GM19035 (cell line): ENCODE data around the gene SIGLEC12.

Experiments used
- ATAC-seq: cut with Tn5 transposase; IDR thresholded peaks from one replicate; pipeline ENCODE4 v1.9.1; 2021; ENCODE audit not compliant: unreplicated experiment

Gene SIGLEC12

DNA sequence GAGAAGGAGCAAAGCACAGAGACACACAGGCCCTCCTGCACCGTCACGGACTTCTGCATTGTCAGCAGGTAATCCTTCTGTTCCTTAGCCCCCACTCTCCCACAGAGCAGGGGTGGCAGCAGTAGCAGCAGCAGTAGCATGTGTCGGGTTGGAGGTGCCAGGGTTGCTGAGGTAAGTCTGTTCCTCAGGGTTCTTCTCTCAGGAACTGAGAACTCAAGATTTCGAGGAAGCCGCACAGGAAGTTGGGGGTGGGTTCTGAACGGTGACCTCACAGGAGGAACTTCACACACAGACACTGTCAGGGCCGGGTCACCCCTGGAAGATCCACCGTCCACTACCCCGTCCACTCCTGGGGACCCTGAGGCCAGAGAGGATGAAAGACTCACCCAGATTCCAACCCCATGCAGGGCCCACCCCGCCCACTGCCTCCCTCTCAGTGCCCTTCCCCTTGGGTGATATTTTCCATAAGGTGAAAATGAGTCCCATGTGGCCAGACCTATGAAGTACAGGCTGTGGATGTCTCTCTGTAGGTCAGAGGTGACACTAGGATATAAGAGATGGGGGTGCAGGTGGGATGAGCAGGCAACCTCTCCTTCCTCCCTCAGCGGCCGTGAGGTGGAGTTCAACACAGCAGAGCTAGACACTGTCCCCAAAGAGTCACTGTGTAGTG lies at the start of gene SIGLEC12:
Gene SIGLEC12, minus strand, starts transcription at position 207 of the 670 bp plus-strand sequence. Its CDS starts 67 bp downstream, at position 140.
- no peak for ATAC-seq

DNA sequence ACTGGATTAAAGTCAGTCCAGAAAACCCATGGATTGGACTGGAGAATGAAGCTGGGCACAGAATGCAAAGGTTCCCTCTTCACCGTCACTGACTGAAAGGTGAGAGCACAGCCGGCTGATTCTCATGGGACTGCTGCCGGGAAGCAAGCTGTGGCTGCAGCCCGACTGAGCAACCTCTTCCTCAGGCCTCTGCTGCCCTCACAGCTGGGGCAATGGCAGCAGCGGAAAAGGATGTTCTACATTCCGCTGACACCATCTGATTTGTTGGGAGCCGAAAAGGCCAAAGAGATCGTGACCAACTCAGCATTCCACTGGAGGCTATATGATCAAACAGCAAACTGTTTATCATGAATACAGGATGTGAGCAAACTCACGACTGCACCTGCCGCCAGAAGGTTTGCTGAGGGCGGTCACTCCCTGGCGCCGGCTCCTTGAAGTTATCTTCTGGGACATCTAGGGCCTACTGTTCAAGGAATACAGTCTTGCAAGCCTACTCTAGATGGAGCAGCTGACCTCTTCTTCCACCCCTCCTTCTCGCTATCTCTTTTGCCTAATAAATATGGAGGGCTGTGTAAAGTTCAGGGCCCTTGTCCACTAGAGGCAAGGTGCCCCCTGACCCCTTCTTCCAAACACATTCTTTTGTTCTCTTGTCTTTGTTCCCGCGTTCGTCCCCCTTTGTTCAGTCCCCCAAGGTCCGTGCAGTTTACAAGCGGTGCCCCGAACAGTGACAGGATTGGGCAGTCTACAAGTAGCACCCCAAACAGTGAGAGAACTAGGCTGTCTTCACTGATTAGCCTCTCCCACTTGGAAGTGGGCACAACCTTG lies 49.5 kb upstream of the SIGLEC12 start:
- no peak for ATAC-seq

DNA sequence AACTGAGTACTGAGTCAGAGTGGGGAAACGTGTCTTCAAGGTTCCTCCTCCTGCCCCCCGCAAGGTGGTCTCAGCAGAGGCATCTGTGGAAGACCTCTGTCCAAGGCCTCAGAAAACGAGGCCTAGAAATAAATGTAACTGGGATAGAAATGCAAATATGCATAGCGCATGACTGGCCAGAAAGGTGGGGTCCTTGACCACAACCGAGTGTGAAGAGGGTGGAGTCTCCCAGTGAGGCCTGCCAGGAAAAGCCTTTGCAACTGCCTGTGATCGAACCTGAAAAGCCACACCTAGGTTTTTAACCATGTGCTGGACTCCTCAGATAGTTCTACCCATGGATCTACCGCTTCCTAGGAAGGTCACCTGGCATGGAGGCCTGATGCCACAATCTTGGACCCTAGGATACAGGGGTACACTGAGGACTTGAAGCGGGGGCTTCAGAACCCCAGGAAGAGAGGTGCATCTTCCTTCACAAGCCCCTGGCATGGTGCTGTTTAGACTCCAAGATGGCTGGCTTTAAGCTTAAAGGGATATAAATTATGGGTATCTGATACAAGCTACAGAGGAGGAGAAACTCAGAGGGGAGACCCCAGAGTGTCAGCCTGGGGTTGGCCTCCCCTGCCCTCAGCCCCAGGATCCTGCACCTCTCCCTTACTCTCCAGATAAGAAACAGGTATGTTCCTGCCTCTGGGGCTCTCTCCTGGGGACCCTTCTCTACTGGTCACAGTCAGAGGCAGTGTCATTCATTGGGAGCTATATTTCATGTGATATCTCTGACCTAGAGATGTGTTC lies 48.1 kb upstream of the SIGLEC12 start:
- ATAC-seq, result no peak

DNA sequence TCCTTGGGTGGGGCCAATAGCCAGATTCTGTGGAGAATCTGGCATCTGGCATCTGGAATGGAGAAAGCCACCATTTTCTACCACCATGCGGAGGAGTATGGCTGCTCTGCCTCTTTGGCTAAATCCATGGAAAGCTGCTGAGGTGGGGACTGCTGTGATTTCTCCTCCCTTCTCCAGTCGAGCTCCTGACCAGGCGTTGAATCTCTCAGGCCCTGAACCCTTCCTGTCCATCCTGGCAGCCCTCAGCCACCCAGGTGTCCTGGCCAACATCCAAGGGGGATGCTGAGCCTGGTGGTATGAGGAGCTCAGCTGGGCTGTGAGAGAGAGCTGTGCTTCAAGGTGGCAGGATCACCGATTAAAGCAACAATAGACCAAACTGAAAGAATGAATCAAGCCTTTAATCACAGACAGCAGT lies 47.3 kb upstream of the SIGLEC12 start:
- no peak for ATAC-seq

DNA sequence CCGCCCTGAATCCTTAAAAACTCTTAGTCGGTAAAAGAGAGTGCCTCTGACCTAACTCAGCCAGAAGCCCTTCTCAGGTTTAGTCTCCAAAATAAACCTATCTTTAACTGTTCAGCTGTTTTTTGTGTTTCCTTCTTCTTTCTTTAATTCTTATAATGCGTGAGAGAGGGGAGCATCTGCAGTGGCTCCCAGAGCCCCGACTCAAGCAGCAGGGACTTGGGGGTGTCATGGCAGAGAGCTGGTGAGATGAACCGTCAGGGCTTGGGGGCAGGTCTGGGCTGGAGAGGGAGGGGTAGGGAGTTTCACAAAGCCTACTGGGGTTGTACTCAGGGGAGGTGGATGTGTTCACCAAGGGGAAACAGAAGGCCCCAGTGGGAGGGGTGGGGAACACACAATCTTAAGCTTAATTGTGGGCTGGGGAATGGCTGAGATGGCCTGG lies 46.6 kb upstream of the SIGLEC12 start:
- no peak for ATAC-seq

DNA sequence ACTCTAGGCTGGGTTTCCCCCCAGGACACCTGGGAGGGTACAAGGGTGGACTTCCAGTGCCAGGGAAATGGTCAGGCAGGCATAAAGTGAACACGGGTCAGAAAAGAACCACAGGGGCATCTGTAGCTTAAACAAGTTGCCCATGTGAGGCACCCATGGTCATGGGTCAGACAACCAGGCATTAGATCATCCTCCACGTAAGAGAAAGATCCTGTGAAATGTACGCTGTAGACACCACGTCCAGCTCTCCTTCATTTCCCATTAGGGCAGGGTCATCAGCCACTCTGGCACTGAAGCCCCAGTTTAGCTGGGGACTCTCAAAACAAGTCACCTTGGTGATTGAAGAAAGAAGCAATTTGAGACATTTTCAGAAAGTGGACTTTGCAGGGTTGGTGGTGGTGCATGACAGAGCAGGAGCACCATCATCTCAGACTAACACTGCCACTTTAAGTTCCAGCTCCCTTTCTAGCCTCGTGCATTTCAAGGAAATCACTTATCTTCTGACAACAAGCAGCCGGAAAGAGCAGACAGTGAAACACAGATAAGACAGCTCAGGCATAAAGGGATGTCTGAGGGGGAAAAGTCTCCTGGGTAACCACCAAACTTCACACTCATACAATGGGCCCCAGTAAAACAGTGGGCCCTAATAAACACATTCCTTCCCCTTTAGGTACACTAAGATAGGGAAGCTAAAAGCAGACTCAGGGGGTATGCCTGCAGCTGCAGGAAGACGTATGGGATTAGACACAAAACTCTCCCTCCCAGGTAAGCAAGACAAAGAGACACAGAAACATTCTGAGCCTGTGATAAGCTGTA lies 46.0 kb upstream of the SIGLEC12 start:
- no peak for ATAC-seq

DNA sequence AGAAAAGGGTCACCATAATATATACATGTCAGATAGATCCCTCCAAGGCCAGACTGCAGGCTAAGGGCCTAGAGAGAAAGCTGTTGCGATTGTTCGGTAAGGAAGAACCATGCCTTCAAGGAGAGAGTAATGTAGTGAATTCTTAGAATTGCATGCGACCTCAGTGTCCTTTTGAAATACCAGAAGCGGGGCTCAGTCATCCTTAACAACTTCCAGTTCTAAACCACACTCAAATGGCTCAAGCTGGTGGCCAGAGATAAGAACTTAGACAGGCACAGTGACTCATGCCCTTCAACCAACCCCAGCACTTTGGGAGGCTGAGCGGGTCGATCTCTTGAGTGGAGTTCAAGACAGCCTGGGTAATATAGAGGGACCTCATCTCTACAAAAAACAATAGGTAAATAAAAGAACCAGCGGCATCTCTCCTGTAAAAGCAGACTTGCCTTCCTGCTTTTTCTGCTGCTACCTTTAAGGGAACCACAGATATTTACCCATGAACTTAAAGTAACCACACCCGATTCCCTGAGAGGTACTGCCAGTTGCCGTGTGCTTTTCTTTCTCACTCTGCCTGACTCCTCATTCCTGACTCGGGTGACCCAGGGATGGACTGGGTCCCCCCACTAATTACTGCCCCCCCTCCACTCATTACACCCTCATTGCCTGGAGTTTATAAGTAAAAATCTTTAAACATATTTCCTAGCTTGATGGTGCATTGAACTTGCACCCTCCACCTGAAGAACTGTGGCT lies 45.2 kb upstream of the SIGLEC12 start:
- ATAC-seq, result no peak

DNA sequence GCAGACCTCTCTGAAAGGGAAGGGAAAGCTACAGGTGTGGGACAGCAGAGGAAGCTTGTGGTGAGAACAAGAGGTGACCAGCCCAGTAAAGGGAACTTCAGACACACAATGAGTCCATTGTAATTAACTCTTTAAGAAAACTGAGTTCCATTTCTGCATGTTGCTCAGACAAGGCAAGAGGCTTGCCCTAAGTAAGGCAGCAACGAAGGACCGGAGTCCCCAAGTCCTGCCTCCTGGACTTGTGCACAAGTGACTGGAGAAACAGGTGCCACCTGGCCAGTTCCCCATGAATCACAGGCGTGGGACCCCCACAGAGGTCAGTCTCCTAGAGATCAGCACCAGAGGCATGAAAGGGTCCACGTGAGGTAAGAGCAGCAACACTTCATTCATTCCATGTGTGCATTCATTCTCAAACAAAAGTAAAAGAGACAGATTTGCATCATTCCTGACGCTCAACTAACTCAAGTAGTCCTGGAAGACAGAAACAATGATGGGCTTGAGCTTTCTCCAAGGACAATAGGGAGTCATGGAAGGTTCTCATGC lies 44.6 kb upstream of the SIGLEC12 start:
- ATAC-seq, result no peak

DNA sequence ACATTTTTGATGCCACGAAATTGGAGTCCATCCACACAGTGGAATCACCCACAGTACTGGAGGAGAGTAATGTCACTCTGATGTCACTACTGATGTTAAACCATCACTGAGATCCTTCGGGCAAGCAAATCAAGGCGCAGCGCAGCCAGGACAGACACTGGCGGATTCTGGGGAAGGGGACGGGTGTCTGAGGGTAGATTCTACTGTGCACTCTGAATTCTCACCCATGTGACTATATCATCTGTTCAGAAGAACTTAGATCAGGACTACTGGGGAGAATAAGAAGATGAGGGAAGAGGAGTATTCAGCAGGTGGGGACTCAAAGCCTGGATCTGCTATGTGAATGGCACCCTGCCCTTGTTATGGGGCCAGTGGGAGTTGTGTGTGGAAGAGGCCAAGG lies 42.4 kb upstream of the SIGLEC12 start:
- no peak for ATAC-seq

DNA sequence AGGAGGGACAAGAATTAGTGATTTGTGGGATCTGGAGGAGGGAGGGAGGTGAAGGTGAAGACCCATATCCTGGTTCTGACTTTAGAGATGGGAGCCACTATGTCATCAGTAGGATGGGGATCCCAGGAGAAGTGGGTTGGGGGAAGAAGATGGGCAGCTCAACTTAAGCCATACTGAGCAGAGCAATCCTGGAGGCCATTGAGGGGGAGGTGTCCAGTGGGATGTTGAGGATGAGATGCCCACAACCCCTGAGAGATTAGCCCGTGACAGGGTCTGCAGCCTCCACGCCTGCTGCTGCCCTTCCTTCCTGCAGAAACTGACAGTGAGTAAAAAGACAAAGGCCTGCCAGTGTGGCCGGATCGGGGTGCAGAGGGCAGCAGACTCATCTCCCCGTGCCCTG lies 41.1 kb upstream of the SIGLEC12 start:
- no peak for ATAC-seq

DNA sequence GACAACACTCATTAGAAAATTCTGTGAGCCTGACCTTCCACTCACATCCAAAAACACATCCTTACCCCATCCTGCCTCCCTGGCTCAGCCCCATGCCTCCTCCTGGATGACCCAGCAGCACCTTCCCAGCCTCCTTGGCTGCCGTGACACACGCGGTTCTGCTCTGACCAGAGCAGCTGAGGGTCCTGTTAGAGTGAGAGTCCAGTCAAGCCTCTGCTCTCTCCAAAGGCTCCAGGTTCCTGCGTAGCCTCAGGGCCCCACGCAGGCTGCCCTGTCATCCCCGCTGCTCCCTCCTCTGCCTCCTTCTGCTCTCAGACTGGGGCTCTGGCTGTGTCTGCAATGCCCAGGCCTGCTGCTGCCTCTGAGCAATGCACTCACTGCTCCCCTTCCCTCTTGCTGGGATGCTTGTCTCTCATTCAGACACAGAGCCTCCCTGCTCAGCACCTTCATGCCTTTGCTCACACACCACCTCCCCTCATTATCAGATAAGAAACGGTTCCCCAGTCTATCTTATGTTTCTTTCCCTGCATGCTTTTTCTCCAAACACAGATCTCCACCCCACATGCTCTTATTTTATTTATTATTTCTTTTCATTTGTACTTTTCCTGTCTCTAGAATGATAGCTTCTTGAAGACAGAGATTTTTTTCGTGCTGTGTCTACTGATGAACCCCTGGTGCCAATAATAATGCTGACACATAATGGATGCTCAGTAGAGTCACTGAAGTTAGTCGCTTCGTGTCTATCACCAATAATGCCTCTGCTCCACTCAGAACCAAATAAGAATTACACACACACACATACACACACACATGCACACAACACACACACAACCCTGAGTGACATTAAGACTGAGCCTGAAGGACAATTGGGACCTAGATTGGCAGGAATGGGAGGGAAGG lies 40.1 kb upstream of the SIGLEC12 start:
- no peak for ATAC-seq

DNA sequence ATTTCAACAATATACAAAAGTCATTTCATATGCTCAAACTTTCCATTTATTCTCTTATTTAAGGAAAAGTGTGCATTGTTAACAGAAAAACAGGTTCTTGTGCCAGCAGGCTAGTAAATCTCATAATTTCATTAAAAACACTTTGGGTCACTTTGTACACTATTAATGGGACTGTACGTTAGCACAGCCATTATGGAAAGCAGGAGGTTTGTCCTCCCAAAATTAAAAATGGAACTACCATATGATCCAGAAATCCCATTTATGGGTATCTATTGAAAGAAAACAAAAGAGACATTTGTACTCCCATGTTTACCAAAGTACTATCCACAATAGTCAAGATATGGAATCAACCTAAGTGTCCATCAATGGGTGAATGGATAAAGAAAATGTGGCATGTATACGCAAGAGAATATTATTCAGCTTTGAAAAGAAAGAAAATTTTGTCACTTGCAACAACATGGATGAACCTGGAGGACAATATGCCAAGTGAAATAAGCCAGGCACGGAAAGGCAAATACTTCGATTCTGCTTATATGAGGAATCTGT lies 38.3 kb upstream of the SIGLEC12 start:
- ATAC-seq, result no peak

DNA sequence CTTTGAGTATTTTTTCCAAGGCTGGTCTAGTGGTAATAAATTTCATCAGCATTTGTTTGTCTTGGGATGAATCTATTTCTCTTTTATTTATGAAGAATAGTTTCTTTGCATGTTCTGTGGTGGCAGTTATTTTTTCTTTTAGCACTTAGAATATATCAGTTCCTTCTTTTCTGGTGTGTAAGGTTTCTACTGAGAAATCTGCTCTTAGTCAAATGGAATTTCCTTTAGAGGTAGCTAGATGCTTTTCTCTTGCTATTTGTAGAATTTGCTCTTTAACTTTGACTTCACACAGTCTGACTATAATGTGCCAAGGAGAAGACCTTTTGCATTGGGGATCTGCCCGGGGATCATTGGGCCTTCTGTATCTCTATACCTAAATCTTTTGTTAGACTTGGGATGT lies 33.9 kb upstream of the SIGLEC12 start:
- no peak for ATAC-seq

DNA sequence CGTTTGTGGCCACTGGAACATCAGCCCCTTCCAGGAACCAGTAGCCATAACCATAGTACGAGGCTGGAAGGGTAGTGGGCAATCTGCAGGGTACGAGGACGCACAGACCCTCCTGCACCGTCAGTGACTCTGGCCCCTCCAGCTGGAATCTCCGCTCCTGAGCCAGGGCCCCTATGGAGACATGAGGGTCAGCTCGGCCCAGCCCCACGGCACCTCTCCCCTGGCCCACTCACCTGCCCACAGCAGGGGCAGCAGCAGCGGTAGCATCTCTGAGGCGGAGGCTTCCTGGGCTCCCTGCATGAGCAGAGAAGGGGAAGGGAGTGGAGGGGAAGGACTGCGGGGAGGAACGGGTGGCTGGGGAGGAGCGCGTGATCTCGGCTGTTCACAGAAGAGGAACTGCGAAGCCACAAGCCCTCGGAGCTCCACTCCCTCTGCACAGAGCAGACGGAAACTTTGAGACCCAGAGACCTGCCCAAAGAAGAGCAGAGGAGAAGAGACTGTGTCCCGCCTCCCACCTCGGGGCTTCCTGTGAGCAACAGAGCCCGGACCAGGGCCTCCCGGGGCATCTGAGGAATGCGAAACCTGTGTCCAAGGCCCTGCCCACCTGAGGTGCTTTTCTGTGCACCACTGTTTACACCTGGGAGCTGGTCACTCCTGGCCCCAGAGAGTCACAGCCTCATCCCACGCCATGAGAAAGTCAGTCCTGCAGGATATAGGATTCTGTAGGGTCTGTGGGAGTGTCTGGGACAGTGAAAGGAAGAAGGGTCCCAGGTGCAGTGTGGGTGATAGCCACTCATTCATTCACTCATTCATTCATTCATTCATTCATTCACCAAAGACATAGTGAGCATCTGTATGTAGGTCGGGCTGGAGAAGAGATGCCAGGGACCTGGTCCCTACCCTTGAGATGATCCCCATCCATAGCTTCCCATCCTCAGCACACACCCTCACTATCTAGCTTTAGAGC lies 30.0 kb upstream of the SIGLEC12 start, which contains the start of gene SIGLEC6:
Gene SIGLEC6, minus strand, starts transcription at position 322 of the 967 bp plus-strand sequence. Its CDS starts 22 bp downstream, at position 300.
- no peak for ATAC-seq

DNA sequence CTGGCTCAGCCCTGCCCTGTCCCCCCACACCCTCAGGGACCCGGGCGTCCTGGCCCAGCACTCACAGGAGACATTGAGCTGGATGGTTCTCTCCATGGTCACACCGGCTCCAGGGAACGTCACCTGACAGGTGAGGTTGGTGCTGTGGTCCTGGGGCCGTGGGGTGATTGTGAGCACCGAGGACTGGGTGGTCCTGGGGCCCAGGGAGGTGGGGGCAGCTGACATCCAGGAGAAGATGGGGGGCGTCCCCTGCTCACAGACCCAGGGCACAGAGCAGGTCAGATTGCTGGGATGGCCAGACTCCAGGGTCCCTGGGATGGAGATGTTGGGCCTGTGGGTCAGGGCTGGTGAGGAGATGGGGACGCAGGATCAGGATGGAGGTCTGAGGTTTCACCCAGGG lies 29.0 kb upstream of the SIGLEC12 start:
- ATAC-seq, result no peak

DNA sequence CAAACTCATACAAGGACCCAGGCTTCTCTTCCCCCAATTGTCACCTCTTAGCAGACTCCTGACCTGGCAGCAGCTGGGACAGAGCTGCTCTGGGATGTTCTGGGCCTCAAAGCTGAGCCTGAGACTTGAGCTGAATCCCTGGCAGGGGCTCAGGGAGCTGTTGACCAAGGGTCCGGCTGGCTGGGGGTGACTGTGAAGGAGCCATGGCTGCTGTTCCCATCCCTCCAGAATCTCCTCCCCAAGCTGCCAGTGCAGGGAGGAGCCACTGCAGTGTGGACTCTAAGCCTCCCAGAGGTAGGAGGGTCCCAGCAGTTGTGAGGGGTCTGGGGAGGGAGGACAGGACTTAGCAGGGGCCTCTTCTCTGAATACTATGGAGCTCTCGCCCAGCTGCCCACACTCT lies 27.7 kb upstream of the SIGLEC12 start:
- no peak for ATAC-seq

DNA sequence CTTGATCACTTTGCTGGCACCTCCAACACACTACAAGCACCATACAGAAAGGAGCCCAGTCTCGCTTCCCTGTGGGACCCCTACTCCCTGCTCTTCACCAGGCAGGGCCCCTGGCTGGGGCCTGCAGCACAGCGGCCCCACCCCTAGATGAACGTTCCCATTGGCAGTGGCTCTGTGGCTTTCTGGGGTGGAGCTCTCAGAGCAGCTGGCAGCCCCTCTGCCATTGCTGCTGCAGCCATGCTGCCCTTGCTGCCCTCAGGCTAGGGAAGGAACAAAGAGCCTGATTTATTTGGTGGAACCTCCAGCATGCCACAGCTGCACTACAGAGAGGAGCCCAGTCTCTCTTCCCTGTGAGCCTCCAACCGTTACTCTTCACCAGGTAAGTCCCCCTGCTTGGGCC lies 24.1 kb upstream of the SIGLEC12 start:
- ATAC-seq, result no peak
